ENCODE results near the gene DPP7.

DNA sequence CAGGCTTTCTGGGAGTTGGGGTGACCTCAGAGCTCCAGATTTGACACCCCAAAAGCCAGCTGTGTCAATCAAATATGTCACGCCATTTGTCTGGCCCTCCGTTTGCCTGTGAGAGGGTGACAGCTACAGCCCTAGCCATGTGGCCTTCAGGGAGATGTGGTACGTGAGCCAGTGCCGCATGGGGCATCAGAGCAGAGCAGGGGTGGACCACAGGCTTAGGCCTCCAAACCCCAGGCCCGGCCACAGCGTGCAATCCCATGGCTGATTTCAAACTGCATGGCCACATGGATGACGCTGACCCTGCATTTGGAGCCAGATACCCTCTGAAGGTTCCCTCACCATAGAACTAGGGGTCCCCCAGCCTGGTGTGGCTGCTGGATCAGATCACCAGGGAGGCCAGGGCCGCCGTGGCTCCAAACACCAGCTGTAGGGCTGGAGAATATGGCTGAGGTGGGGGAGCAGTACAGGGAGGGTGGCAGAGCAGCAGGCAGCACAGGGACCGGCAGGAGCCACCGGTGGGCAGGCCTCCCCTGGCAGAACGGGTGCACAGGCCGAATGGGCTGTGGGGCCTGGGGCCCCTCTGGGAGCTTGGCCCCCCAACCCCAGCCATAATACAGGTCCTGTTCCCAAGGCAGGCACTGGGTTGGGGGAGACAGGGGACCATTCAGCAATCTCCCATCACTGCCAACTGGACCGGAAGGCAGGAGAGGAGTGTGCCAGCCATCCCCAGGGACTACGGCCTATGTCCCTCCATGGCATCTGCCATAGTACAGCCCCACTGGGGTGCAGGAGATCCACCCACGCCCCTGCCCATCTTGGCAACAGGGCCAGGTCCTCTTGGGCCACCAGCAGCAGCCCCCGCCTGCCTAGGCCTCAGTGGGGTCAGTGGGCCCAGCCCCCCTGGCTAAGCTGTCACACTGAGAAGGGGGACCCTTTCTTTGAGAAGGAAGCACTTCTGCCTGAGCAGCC is 45.7 kb downstream of the DPP7 start:
- TF ChIP-seq CTCF (IDR thresholded peaks at IDR 0.05) (no peak), POLR2A (IDR thresholded peaks at IDR 0.05) (no peak)

All from suprapubic skin (tissue), 3 donors.